Measurements from ENCODE around the gene CRY2. TPM values are rescaled to one million over a fixed set of nuclear protein-coding genes. Genes with fewer than 3 reads are reported as not detected.
"Not testable (repeated sequence)": the region's sequence is repeated elsewhere in the genome, so short reads cannot be mapped to it uniquely, and the experiment has no call there.

CRY2 gene
- total RNA-seq, 1 donor from 2014 or later: 44.0 TPM

DNA sequence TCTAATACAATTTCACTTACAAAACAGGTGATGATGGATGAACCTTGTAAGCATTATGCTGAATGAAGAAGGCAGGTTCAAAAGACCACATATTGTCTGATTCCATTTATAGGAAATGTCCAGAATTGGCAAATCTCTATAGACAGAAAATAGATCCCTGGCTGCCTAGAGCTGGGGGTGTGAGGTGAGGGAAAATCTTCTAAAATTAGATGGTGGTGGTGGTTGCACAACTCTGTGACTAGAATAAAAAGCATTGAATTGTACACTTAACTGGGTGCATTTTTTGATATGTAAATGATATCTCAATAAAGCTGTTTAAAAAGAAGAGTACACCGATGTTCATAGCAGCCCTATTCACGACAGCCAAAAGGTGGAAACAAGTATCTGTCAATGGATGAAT, 16.7 kb upstream of the CRY2 start:
- Mint-ChIP-seq H3K9me3 (ENCODE audit: unreplicated experiment) (no peaks in the 10 kb centered on the region), H3K27ac (ENCODE audit: unreplicated experiment) (no peak overlapping the region), H3K4me1 (ENCODE audit: low read depth, unreplicated experiment) (peaks cover 1% of the 10 kb centered on the region), H3K27me3 (ENCODE audit: unreplicated experiment) (no peaks in the 10 kb centered on the region), H3K36me3 (ENCODE audit: unreplicated experiment) (no peaks in the 10 kb centered on the region), H3K4me3 (ENCODE audit: unreplicated experiment) (no peak overlapping the region)
- no peak for DNase-seq
- TF ChIP-seq, protein P1, sequence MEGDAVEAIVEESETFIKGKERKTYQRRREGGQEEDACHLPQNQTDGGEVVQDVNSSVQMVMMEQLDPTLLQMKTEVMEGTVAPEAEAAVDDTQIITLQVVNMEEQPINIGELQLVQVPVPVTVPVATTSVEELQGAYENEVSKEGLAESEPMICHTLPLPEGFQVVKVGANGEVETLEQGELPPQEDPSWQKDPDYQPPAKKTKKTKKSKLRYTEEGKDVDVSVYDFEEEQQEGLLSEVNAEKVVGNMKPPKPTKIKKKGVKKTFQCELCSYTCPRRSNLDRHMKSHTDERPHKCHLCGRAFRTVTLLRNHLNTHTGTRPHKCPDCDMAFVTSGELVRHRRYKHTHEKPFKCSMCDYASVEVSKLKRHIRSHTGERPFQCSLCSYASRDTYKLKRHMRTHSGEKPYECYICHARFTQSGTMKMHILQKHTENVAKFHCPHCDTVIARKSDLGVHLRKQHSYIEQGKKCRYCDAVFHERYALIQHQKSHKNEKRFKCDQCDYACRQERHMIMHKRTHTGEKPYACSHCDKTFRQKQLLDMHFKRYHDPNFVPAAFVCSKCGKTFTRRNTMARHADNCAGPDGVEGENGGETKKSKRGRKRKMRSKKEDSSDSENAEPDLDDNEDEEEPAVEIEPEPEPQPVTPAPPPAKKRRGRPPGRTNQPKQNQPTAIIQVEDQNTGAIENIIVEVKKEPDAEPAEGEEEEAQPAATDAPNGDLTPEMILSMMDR (IDR thresholded peaks at IDR 0.05; ENCODE audit: partially characterized antibody, unreplicated experiment): no peak

DNA sequence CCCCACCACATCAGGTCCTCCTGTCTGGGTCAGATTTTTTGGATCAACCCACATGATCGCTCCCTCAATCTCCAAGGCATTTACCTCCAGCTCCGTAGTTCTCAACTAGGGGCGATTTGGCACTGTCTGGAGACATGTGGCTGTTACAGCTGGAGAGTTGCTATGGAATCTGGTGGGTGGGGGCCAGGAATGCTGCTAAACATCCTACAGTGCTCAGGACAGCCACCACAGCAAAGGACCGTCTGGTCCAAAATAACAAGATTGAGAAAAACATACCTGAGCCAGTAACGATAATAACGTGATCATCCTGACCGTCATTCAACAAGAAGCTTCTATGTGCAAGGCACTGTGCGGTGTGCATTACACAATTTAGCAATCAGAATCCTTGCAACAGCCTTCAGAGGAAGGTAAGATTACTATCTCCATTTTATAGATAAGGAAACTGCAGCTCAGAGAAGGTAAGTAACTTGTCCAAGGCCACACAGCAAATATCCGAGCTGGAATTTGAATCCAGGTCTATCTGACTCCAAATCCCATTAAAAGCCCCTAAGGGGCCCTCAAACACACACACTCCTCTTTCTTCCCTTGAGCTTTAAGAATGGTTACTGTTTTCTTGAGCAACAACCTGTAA, 14.3 kb upstream of the CRY2 start:
- Mint-ChIP-seq H3K4me1 (ENCODE audit: low read depth, unreplicated experiment) (peaks cover 1% of the 10 kb centered on the region), H3K36me3 (ENCODE audit: unreplicated experiment) (no peaks in the 10 kb centered on the region), H3K4me3 (ENCODE audit: unreplicated experiment) (no peak overlapping the region), H3K27ac (ENCODE audit: unreplicated experiment) (no peak overlapping the region), H3K27me3 (ENCODE audit: unreplicated experiment) (peaks cover 2% of the 10 kb centered on the region), H3K9me3 (ENCODE audit: unreplicated experiment) (no peaks in the 10 kb centered on the region)
- DNase-seq: no peak
- TF ChIP-seq, protein P1 (IDR thresholded peaks at IDR 0.05; ENCODE audit: partially characterized antibody, unreplicated experiment): no peak

DNA sequence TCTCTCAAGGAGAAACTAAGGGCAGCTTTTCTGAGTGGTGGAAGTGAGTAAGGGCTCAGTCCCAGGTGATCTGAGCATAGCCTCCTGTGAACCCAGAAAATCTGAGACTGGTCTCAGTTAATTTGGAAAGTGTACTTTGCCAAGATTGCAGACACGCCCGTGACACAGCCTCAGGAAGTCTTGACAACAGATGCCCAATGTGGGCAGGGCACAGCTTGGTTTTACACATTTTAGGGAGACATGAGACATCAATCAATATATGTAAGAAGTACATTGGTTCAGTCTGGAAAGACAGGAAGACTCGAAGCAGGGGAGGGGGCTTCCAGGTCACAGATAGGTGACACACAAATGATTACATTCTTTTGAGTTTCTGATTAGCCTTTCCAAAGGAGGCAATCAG, 13.5 kb upstream of the CRY2 start:
- peaks cover 2% of the 10 kb centered on the region for H3K27me3 Mint-ChIP-seq (ENCODE audit: unreplicated experiment)
- DNase-seq: no peak
- H3K4me1 Mint-ChIP-seq (ENCODE audit: low read depth, unreplicated experiment): peaks cover 1% of the 10 kb centered on the region
- H3K36me3 Mint-ChIP-seq (ENCODE audit: unreplicated experiment): no peaks in the 10 kb centered on the region
- TF ChIP-seq, protein P1 (IDR thresholded peaks at IDR 0.05; ENCODE audit: partially characterized antibody, unreplicated experiment): no peak
- no peak overlapping the region for H3K27ac Mint-ChIP-seq (ENCODE audit: unreplicated experiment)
- no peak overlapping the region for H3K4me3 Mint-ChIP-seq (ENCODE audit: unreplicated experiment)
- no peaks in the 10 kb centered on the region for H3K9me3 Mint-ChIP-seq (ENCODE audit: unreplicated experiment)

DNA sequence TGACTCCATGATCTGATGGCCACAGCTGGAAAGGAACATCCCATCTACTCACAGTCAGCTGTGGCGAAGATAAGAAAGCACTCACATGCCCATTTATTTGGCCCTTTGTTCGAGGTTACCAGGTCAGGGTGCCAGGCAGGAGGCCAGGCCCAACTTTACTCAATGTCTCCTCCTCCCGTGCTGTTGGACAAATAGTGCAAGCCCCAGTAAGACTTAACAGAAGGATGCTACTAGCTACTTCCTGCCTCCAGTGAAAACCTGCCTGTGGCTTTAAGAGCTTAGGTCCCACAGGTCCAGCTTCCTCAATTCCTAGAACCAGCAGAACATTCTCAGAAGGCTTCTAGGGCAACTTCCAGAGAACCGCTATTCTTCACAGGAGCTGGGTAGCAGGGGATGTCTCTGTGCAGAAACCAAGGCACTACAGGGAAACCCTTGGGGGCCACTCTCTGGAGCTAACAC, 12.9 kb upstream of the CRY2 start:
- no peaks in the 10 kb centered on the region for H3K9me3 Mint-ChIP-seq (ENCODE audit: unreplicated experiment)
- DNase-seq: no peak
- peaks cover 1% of the 10 kb centered on the region for H3K4me1 Mint-ChIP-seq (ENCODE audit: low read depth, unreplicated experiment)
- peaks cover 2% of the 10 kb centered on the region for H3K27me3 Mint-ChIP-seq (ENCODE audit: unreplicated experiment)
- TF ChIP-seq, protein P1 (IDR thresholded peaks at IDR 0.05; ENCODE audit: partially characterized antibody, unreplicated experiment): no peak
- H3K36me3 Mint-ChIP-seq (ENCODE audit: unreplicated experiment): no peaks in the 10 kb centered on the region
- no peak overlapping the region for H3K4me3 Mint-ChIP-seq (ENCODE audit: unreplicated experiment)
- H3K27ac Mint-ChIP-seq (ENCODE audit: unreplicated experiment): no peak overlapping the region

DNA sequence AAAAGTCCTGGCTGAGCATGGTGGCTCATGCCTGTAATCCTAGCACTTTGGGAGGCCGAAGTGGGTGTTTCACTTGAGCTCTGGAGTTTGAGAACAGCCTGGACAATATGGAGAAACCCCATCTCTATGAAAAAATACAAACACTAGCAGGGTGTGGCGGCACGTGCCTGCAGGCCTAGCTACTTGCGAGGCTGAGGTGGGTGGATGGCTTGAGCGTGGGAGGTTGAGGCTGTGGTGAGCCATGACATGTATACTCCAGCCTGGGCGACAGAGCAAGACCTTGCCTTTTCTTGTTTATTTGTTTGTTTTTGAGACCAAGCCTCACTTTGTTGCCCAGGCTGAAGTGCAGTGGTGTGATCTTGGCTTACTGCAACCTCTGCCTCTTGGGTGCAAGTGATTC, 8.1 kb upstream of the CRY2 start:
- no peak for DNase-seq
- H3K27ac Mint-ChIP-seq (ENCODE audit: unreplicated experiment): no peak overlapping the region
- H3K4me3 Mint-ChIP-seq (ENCODE audit: unreplicated experiment): no peak overlapping the region
- H3K36me3 Mint-ChIP-seq (ENCODE audit: unreplicated experiment): no peaks in the 10 kb centered on the region
- H3K9me3 Mint-ChIP-seq (ENCODE audit: unreplicated experiment): no peaks in the 10 kb centered on the region
- H3K4me1 Mint-ChIP-seq (ENCODE audit: low read depth, unreplicated experiment): no peaks in the 10 kb centered on the region
- TF ChIP-seq, protein P1 (IDR thresholded peaks at IDR 0.05; ENCODE audit: partially characterized antibody, unreplicated experiment): no peak
- H3K27me3 Mint-ChIP-seq (ENCODE audit: unreplicated experiment): peaks cover 2% of the 10 kb centered on the region

DNA sequence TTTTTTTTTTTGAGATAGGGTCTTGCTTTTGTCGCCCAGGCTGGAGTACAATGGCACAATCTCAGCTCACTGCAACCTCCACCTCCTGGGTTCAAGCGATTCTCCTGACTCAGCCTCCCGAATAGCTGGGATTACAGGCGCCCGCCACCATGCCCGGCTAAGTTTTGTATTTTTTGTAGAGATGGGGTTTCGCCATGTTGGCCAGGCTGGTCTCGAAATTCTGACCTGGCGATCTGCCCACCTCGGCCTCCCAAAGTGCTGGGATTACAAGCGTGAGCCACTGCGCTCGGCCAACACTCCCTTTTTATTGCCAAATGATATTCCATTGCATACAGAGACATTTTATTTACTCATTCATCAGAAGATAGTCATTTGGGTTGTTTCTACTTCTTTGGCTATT, 7.0 kb upstream of the CRY2 start:
- H3K27ac Mint-ChIP-seq (ENCODE audit: unreplicated experiment); DNase-seq; H3K9me3 Mint-ChIP-seq (ENCODE audit: unreplicated experiment); H3K4me1 Mint-ChIP-seq (ENCODE audit: low read depth, unreplicated experiment); H3K36me3 Mint-ChIP-seq (ENCODE audit: unreplicated experiment); H3K4me3 Mint-ChIP-seq (ENCODE audit: unreplicated experiment); H3K27me3 Mint-ChIP-seq (ENCODE audit: unreplicated experiment): not testable (repeated sequence)
